CD8-positive, alpha-beta memory T cell (primary cell): ENCODE results near the gene OR14K1. TPM values are rescaled to one million over a fixed set of nuclear protein-coding genes. Genes with fewer than 3 reads are reported as not detected.

Experiments used
- polyA plus RNA-seq: library from polyadenylated mRNA; unstranded; fragments of 300-500 nt; fragmentation: Illumina TruSeq; gene quantifications from one replicate; pipeline ENCODE4 v1.2.3, GENCODE V29; 2021
- total RNA-seq, 2 experiments: library from RNA; stranded (reverse); gene quantifications; one replicate each; pipeline ENCODE4 v1.2.3, GENCODE V29; 2021

Gene OR14K1
- total and polyA plus RNA-seq, 3 experiments from 2014 or later: not detected

Other genes with a start within 250 kb of the OR14K1 start
- gene OR2C3, start 202.2 kb upstream of the OR14K1 start, total RNA-seq: not detected
- gene OR2C3, start 202.2 kb upstream of the OR14K1 start, polyA plus RNA-seq: not detected
- under 1 TPM; 0.11 to 0.20 TPM for gene GCSAML, start 189.5 kb upstream of the OR14K1 start, total RNA-seq
- gene GCSAML, start 189.5 kb upstream of the OR14K1 start, polyA plus RNA-seq: not detected
- not detected for gene OR2G2, start 150.3 kb upstream of the OR14K1 start, total RNA-seq
- gene OR2G2, start 150.3 kb upstream of the OR14K1 start, polyA plus RNA-seq: not detected
- not detected for gene OR2G3, start 133.0 kb upstream of the OR14K1 start, total RNA-seq
- gene OR2G3, start 133.0 kb upstream of the OR14K1 start, polyA plus RNA-seq: not detected
- gene OR13G1, start 58.9 kb upstream of the OR14K1 start, total RNA-seq: not detected
- not detected for gene OR13G1, start 58.9 kb upstream of the OR14K1 start, polyA plus RNA-seq
- gene OR6F1, start 22.0 kb upstream of the OR14K1 start, total RNA-seq: not detected
- gene OR6F1, start 22.0 kb upstream of the OR14K1 start, polyA plus RNA-seq: not detected
- not detected for gene OR14A2, start 9.5 kb downstream of the OR14K1 start, total RNA-seq
- not detected for gene OR14A2, start 9.5 kb downstream of the OR14K1 start, polyA plus RNA-seq
- gene OR1C1, start 21.9 kb downstream of the OR14K1 start, total RNA-seq: not detected
- gene OR1C1, start 21.9 kb downstream of the OR14K1 start, polyA plus RNA-seq: not detected
- not detected for gene OR14A16, start 85.5 kb downstream of the OR14K1 start, total RNA-seq
- gene OR14A16, start 85.5 kb downstream of the OR14K1 start, polyA plus RNA-seq: not detected
- not detected for gene OR11L1, start 103.3 kb downstream of the OR14K1 start, total RNA-seq
- not detected for gene OR11L1, start 103.3 kb downstream of the OR14K1 start, polyA plus RNA-seq
- gene TRIM58, start 118.6 kb downstream of the OR14K1 start, total RNA-seq: under 1 TPM; 0.09 to 0.16 TPM
- 0.08 TPM for gene TRIM58, start 118.6 kb downstream of the OR14K1 start, polyA plus RNA-seq
- gene OR2W3, start 157.0 kb downstream of the OR14K1 start, total RNA-seq: not detected
- gene OR2W3, start 157.0 kb downstream of the OR14K1 start, polyA plus RNA-seq: not detected
- gene OR2T8, start 181.6 kb downstream of the OR14K1 start, total RNA-seq: not detected
- gene OR2T8, start 181.6 kb downstream of the OR14K1 start, polyA plus RNA-seq: not detected
- gene OR2AJ1, start 186.3 kb downstream of the OR14K1 start, total RNA-seq: not detected
- not detected for gene OR2AJ1, start 186.3 kb downstream of the OR14K1 start, polyA plus RNA-seq
- not detected for gene OR2L8, start 210.2 kb downstream of the OR14K1 start, total RNA-seq
- not detected for gene OR2L8, start 210.2 kb downstream of the OR14K1 start, polyA plus RNA-seq
- not detected for gene OR2AK2, start 226.6 kb downstream of the OR14K1 start, total RNA-seq
- gene OR2AK2, start 226.6 kb downstream of the OR14K1 start, polyA plus RNA-seq: not detected